ENCODE results near the gene ARID1A. TPM values are rescaled to one million over a fixed set of nuclear protein-coding genes. Genes with fewer than 3 reads are reported as not detected.
A peak's percentile ranks its signal among the peaks of the same experiment; 100 is the strongest.

Gene ARID1A
- total and polyA plus RNA-seq, 9 of the 15 experiments (the other 6 are each of a cell fraction or from before 2014, with no cell fraction given), result 8.3 to 88.3 (median 22.5) TPM

DNA sequence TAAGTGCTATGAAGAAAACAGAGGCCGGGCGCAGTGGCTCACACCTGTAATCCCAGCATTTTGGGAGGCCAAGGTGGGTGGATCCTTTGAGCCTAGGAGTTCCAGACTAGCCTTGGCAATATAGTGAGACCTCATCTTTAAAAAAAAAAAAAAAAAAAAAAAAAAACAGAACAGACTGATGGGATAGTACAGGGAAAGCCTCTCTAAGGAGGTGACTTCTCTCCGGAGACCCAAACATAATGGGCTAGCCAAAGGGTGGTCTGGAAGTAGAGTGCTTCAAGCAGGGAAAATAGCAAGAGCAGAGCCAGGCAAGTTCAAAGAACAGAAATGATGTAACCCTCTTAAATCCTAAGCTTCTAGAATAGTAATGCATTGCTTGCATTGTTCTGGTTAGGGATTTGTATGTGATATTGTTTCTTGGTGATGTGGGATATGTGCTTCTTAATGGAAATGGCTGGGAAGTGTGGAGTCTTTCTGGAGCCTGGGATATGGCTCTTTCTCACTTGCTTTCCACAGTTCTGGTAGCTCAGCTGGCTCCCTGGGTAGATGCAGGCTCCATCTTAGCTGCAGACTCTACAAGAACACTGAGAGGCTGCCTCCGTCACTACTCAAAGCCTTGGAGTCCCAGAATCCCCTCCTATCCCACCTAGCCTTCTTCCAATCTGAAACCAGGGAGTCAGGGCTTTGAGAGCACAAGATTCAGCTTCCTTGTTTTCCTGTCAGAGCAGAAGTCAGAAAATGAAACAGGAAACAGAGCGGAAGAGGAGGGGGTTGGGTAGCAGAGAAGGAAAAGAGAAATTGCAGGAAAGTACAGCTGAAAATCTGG, 90.0 kb downstream of the ARID1A start (continued):
- TF ChIP-seq ATF7 (IDR thresholded peaks at IDR 0.05) (peak; percentile 11; the same call in 1 of the 2 replicates), ZKSCAN1 (IDR thresholded peaks at IDR 0.05; ENCODE audit: low read depth, low read length) (no peak), TAF9B (IDR thresholded peaks at IDR 0.05; ENCODE audit: partially characterized antibody) (no peak), RHOXF2B (CRISPR knock-in tag; conservative IDR thresholded peaks at IDR 0.05) (no peak), NFE2 (IDR thresholded peaks at IDR 0.05; ENCODE audit: low read depth) (no peak), DACH1 (IDR thresholded peaks at IDR 0.05; ENCODE audit: partially characterized antibody) (no peak), ETV6 (IDR thresholded peaks at IDR 0.05; ENCODE audit: borderline replicate concordance in 1 of 2, low read depth in 2 of 2, low read length in 1 of 2) (peak; percentile 97 to 98), ETV6 (CRISPR knock-in tag; IDR thresholded peaks at IDR 0.05; ENCODE audit: borderline replicate concordance) (no peak), ZNF239 (CRISPR knock-in tag; IDR thresholded peaks at IDR 0.05) (peak; percentile 18; the same call in 1 of the 2 replicates), SMARCE1 (IDR thresholded peaks at IDR 0.05) (peak; percentile 13; the same call in 1 of the 2 replicates), HSF4 (CRISPR knock-in tag; IDR thresholded peaks at IDR 0.05; ENCODE audit: borderline replicate concordance) (no peak), ZNF77 (CRISPR knock-in tag; IDR thresholded peaks at IDR 0.05) (no peak), CBX3 (IDR thresholded peaks at IDR 0.05; ENCODE audit: borderline replicate concordance in 1 of 2, low read length in 2 of 2) (peak in 1 of 2 experiments; percentile 1; a peak in 1 of 3 replicates), BRF1 (IDR thresholded peaks at IDR 0.05; ENCODE audit: borderline replicate concordance, extremely low read depth, insufficient read length) (no peak), FOS (IDR thresholded peaks at IDR 0.05; ENCODE audit: extremely low read depth, insufficient read length) (no peak), ZZZ3 (IDR thresholded peaks at IDR 0.05) (no peak), PYGO2 (tag; IDR thresholded peaks at IDR 0.05) (0 out of 2 replicates have a peak, but pooled peaks have one; percentile 25), SIRT6 (IDR thresholded peaks at IDR 0.05; ENCODE audit: low read depth, low read length) (no peak), NR4A1 (CRISPR knock-in tag; IDR thresholded peaks at IDR 0.05) (no peak), NR4A1 (tag; IDR thresholded peaks at IDR 0.05) (peak; percentile 78; the same call in 1 of the 2 replicates), ZBTB8A (IDR thresholded peaks at IDR 0.05; ENCODE audit: partially characterized antibody) (no peak), AFF1 (IDR thresholded peaks at IDR 0.05; ENCODE audit: low read depth in 1 of 2, partially characterized antibody in 2 of 2) (peak in 1 of 2 experiments; percentile 56), PKNOX1 (IDR thresholded peaks at IDR 0.05) (peak; percentile 50; the same call in 1 of the 2 replicates), HDGF (IDR thresholded peaks at IDR 0.05) (peak; percentile 79; the same call in 1 of the 2 replicates)

Measured in K562 (cell line).